ENCODE results near the gene IQCH. TPM values are rescaled to one million over a fixed set of nuclear protein-coding genes. Genes with fewer than 3 reads are reported as not detected.

IQCH gene
- total RNA-seq, 1 donor from 2014 or later, result 1.5 TPM

GRCh38 chr15:67394873-67395639 is 140.5 kb downstream of the IQCH start:
- Histone ChIP-seq H3K4me1 (no peaks in the 10 kb centered on the region), H3K4me3 (no peak overlapping the region), H3K27me3 (no peaks in the 10 kb centered on the region), H3K9me3 (no peaks in the 10 kb centered on the region), H3K36me3 (no peaks in the 10 kb centered on the region), H3K27ac (no peak overlapping the region)
- DNase-seq (ENCODE audit: extremely low spot score in 2 of 2), result no peak
- intact Hi-C loops (cut with DNase I), result no loop called here
- no peak for TF ChIP-seq CTCF (IDR thresholded peaks at IDR 0.05)
- no peak for TF ChIP-seq POLR2A (IDR thresholded peaks at IDR 0.05)
- no peak for TF ChIP-seq POLR2AphosphoS5 (IDR thresholded peaks at IDR 0.05; ENCODE audit: insufficient read depth in 1 of 2, low read depth in 1 of 2)

GRCh38 chr15:67396114-67396513 is 141.5 kb downstream of the IQCH start:
- no peak for TF ChIP-seq POLR2A (IDR thresholded peaks at IDR 0.05)
- no peak for TF ChIP-seq CTCF (IDR thresholded peaks at IDR 0.05)
- TF ChIP-seq POLR2AphosphoS5 (IDR thresholded peaks at IDR 0.05; ENCODE audit: insufficient read depth in 1 of 2, low read depth in 1 of 2), result no peak
- Histone ChIP-seq H3K27ac (no peak overlapping the region), H3K9me3 (no peaks in the 10 kb centered on the region), H3K36me3 (no peaks in the 10 kb centered on the region), H3K4me1 (no peaks in the 10 kb centered on the region), H3K4me3 (no peak overlapping the region), H3K27me3 (no peaks in the 10 kb centered on the region)
- intact Hi-C loops (cut with DNase I), result no loop called here
- DNase-seq (ENCODE audit: extremely low spot score in 2 of 2), result no peak

GRCh38 chr15:67397139-67397538 is 142.6 kb downstream of the IQCH start:
- no peak overlapping the region for H3K4me3 ChIP-seq
- intact Hi-C loops (cut with DNase I), result no loop called here
- H3K27ac ChIP-seq, result no peak overlapping the region
- H3K27me3 ChIP-seq, result no peaks in the 10 kb centered on the region
- H3K4me1 ChIP-seq, result no peaks in the 10 kb centered on the region
- no peak for DNase-seq (ENCODE audit: extremely low spot score in 2 of 2)
- TF ChIP-seq POLR2A (IDR thresholded peaks at IDR 0.05), result no peak
- no peak for TF ChIP-seq POLR2AphosphoS5 (IDR thresholded peaks at IDR 0.05; ENCODE audit: insufficient read depth in 1 of 2, low read depth in 1 of 2)
- no peak for TF ChIP-seq CTCF (IDR thresholded peaks at IDR 0.05)
- no peaks in the 10 kb centered on the region for H3K9me3 ChIP-seq
- no peaks in the 10 kb centered on the region for H3K36me3 ChIP-seq

GRCh38 chr15:67399925-67400324 is 145.3 kb downstream of the IQCH start:
- intact Hi-C loops (cut with DNase I), result no loop called here
- Histone ChIP-seq H3K27ac (no peak overlapping the region), H3K36me3 (no peaks in the 10 kb centered on the region), H3K4me3 (no peak overlapping the region), H3K4me1 (no peaks in the 10 kb centered on the region), H3K9me3 (no peaks in the 10 kb centered on the region), H3K27me3 (no peaks in the 10 kb centered on the region)
- no peak for DNase-seq (ENCODE audit: extremely low spot score in 2 of 2)
- no peak for TF ChIP-seq CTCF (IDR thresholded peaks at IDR 0.05)
- no peak for TF ChIP-seq POLR2A (IDR thresholded peaks at IDR 0.05)
- TF ChIP-seq POLR2AphosphoS5 (IDR thresholded peaks at IDR 0.05; ENCODE audit: insufficient read depth in 1 of 2, low read depth in 1 of 2), result no peak

- intact Hi-C loops (cut with DNase I), result no loop called here
- Histone ChIP-seq H3K4me1 (no peaks in the 10 kb centered on the region), H3K27me3 (no peaks in the 10 kb centered on the region), H3K27ac (no peak overlapping the region), H3K36me3 (no peaks in the 10 kb centered on the region), H3K4me3 (no peak overlapping the region), H3K9me3 (no peaks in the 10 kb centered on the region)
- TF ChIP-seq POLR2A (IDR thresholded peaks at IDR 0.05), result no peak
- no peak for TF ChIP-seq CTCF (IDR thresholded peaks at IDR 0.05)
- no peak for TF ChIP-seq POLR2AphosphoS5 (IDR thresholded peaks at IDR 0.05; ENCODE audit: insufficient read depth in 1 of 2, low read depth in 1 of 2)
- no peak for DNase-seq (ENCODE audit: extremely low spot score in 2 of 2)
Measured at GRCh38 chr15:67400890-67401289, 146.3 kb downstream of the IQCH start.

Data from vagina (tissue), 2 donors.